ENCODE results near the gene EHBP1L1. TPM values are rescaled to one million over a fixed set of nuclear protein-coding genes. Genes with fewer than 3 reads are reported as not detected.

EHBP1L1 gene
- total and polyA plus RNA-seq, 2 of the 13 experiments (the other 11 are each of a cell fraction or from before 2014, with no cell fraction given): 8.3 to 10.6 TPM

- peak; percentile 82 for TF ChIP-seq ZNF687 (CRISPR knock-in tag; IDR thresholded peaks at IDR 0.05)
- TF ChIP-seq, protein P1, sequence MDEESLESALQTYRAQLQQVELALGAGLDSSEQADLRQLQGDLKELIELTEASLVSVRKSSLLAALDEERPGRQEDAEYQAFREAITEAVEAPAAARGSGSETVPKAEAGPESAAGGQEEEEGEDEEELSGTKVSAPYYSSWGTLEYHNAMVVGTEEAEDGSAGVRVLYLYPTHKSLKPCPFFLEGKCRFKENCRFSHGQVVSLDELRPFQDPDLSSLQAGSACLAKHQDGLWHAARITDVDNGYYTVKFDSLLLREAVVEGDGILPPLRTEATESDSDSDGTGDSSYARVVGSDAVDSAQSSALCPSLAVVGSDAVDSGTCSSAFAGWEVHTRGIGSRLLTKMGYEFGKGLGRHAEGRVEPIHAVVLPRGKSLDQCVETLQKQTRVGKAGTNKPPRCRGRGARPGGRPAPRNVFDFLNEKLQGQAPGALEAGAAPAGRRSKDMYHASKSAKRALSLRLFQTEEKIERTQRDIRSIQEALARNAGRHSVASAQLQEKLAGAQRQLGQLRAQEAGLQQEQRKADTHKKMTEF (CRISPR knock-in tag; IDR thresholded peaks at IDR 0.05): 0 out of 2 replicates have a peak, but pooled peaks have one; percentile 31
- TF ChIP-seq ZFX (CRISPR knock-in tag; IDR thresholded peaks at IDR 0.05; ENCODE audit: low read depth): peak; percentile 40; the same call in 1 of the 2 replicates
- TF ChIP-seq BCL6 (CRISPR knock-in tag; IDR thresholded peaks at IDR 0.05): 0 out of 2 replicates have a peak, but pooled peaks have one; percentile 10
- 0 out of 2 replicates have a peak, but pooled peaks have one; percentile 11 for TF ChIP-seq GATAD2A (CRISPR knock-in tag; IDR thresholded peaks at IDR 0.05)
- peak; percentile 80 for TF ChIP-seq UBTF (CRISPR knock-in tag; IDR thresholded peaks at IDR 0.05)
- no peak for TF ChIP-seq MTF1 (CRISPR knock-in tag; IDR thresholded peaks at IDR 0.05)
- peak; percentile 9 for TF ChIP-seq YY1 (IDR thresholded peaks at IDR 0.05; ENCODE audit: insufficient read depth, insufficient replicate concordance, low read depth, low read length)
These were observed 1.3 kb downstream of the EHBP1L1 start (continued) for GRCh38 chr11:65576867-65577755.

Data from HepG2 (cell line).